Inflammatory macrophage treated with lipopolysaccharide for 4 hours (primary cell): ENCODE measurements around the gene ZBTB3.
"Not testable (repeated sequence)": the region's sequence is repeated elsewhere in the genome, so short reads cannot be mapped to it uniquely, and the experiment has no call there.

Source experiments
- DNase-seq: peaks from one replicate; pipeline ENCODE4 v3.0.0-alpha.2; 2020

ZBTB3 gene

GRCh38 chr11:62755086-62755615 lies 1.2 kb upstream of the ZBTB3 start:
- no peak for DNase-seq

DNA sequence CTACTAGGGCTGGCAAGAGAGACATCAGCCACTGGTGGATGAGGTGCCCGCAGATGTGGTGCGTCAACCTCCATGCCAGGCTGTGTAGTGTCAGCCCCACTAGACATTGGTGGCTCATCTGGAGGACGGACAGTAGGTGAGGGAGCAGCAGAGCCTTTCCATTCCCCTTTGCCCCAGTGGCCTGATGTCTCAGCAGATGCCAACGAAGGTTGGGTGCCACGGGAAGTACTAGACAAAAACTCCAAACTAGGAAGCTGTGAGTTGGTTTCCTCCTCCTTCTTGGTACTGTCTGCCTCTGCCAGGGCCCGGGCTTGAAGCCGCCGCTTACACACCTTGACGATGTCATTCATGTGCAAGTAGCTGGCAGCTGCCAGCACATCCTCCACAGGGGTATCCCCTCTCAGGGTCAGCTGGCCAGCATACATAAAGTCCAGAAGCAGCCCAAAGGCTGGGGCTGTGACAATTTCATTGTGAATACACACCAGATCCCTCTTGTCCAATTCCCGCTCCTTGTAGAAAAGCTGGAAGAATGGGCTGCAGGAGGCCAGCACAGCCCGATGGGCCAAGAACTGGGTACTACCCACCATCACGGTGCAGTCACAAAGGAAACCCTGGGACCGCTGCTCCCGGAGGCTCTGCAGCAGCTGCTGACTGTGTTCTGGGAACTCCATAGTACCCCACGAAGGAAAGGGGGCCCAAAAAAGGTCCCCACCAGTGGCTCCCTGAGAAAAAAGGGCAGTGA lies 795 bp downstream of the ZBTB3 start:
- peak; percentile 4 for DNase-seq

DNA sequence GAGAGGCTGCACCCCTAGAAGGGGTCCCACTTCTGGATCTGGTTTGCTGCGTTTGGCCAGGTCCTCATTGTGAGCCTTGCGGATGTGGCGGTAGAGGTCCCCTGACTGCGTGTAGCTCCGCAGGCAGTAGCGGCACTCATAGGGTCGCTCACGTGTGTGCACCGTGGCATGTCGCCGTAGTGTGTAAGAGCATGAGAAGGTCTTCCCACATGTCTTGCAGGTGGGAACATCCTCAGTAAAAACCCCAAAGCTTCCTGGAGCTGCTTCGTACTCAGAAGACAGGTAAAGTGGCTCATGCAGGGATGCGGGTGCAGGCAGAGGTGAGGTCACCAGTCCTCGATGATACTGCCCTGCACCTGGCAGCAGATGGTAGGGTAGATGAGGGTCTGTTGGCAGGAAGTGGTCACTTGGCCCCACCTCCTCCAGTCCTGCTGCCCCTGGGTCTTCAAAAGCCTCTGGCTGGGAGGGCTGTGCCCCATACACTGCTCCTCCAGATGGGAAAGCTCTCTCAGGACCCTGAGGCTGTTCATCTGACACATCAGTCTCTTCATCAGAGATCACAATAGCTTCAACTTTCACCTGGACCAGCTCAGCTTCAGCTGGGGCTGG lies 1.7 kb downstream of the ZBTB3 start:
- no peak for DNase-seq

- not testable (repeated sequence) for DNase-seq
These were observed 4.0 kb downstream of the ZBTB3 start for GRCh38 chr11:62749931-62750330.

DNA sequence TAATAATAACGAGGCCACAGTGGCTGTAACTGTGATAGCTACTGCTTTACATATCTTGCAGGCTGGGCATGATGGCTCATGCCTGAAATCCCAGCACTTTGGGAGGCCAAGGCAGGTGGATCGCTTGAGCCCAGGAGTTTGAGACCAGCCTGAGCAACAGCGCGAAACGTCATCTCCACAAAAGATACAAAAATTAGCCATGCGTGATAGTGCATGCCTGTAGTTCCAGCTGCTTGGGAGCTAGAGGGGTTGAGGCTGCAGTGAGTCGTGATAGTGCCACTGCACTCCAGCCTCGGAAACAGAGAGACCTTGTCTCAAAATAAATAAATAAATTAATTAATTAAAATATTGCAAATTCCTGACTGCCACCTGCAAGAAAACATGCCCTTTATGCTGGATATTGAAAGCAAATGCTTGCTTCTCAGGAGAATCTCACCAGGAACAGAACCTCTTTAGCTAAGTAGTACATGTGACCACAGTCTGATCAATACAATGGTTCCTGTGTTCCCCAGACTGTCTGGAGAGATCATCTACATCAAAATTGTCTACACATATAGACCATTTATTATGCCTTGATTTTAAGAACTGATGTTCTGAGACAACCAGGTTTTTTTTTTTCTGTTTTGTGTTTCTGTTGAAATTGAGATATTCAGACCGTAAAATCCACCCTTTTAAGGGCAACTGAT lies 6.3 kb downstream of the ZBTB3 start:
- no peak for DNase-seq

DNA sequence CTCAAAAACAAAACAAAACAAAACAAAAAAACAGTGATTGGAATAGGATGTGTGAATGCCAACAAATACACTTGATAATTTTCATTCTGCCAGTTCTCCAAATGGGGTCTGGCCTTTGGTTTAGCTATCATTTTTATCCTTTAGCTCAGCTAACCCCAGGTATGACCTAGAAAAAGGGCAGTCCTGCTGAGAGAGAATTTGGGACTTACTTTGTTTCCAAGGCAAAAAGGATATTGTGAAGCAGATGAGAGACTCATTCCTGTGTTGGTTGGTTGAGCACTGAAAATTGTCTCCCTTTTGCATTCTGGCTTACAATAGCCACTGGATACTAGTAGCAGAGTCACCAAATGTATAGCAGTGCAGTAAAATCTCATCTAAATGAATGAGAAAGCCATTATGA lies 16.8 kb downstream of the ZBTB3 start:
- DNase-seq, result no peak

- DNase-seq, result peak; percentile 59
These were observed 21.1 kb downstream of the ZBTB3 start for GRCh38 chr11:62732830-62733229.

- not testable (repeated sequence) for DNase-seq
These were observed 23.9 kb downstream of the ZBTB3 start for GRCh38 chr11:62730076-62730475.

DNA sequence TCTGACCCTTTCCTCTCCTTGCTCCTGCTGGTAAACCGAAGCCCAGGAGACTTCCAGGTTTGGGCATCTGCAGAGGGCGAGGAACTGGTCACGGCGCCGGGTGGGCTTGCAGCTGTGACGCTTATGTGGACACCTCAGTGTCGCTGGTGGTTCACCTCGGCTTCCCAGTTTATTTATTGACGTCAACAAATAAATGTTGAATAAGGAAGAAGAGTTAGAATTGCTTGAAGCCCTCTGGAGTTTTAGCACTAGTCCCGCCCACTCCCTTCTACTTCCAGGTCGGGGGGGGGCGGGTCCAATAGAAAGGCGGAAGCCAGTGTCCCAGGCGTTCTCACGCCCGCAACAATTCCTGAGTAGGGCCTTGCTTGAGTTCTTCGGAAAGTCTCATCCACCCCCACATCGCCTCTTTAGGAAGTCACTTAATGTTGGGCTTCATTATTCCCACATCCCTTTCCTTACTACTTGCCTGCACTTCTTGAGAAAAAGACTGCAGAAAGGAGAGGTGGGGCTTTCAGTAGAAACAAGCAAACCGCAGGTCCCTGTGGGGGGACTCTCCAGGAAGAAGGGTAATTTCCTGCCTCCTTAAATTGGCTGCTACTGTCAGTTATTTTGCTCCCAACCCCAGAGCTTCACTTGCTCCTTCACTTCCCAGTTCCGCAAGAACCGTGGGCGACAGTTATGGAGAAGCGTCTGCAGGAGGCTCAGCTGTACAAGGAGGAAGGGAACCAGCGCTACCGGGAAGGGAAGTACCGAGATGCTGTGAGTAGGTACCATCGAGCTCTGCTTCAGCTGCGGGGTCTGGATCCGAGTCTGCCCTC lies 25.6 kb downstream of the ZBTB3 start, which contains the start of gene TTC9C:
TSS of gene TTC9C (plus strand) at position 316 of the 818 bp plus-strand sequence. CDS start at position 679, 363 bp downstream.
- peak; percentile 93 for DNase-seq

- DNase-seq, result peak; percentile 99
These were observed 26.1 kb downstream of the ZBTB3 start for GRCh38 chr11:62727872-62728170.

GRCh38 chr11:62727165-62727871 lies 26.6 kb downstream of the ZBTB3 start, which contains the start of gene HNRNPUL2:
Gene HNRNPUL2 (minus strand): TSS chr11:62727457. CDS start chr11:62727156, 301 bp downstream.
- peak; percentile 100 for DNase-seq

GRCh38 chr11:62726915-62727164 lies 27.1 kb downstream of the ZBTB3 start:
- no peak for DNase-seq

DNA sequence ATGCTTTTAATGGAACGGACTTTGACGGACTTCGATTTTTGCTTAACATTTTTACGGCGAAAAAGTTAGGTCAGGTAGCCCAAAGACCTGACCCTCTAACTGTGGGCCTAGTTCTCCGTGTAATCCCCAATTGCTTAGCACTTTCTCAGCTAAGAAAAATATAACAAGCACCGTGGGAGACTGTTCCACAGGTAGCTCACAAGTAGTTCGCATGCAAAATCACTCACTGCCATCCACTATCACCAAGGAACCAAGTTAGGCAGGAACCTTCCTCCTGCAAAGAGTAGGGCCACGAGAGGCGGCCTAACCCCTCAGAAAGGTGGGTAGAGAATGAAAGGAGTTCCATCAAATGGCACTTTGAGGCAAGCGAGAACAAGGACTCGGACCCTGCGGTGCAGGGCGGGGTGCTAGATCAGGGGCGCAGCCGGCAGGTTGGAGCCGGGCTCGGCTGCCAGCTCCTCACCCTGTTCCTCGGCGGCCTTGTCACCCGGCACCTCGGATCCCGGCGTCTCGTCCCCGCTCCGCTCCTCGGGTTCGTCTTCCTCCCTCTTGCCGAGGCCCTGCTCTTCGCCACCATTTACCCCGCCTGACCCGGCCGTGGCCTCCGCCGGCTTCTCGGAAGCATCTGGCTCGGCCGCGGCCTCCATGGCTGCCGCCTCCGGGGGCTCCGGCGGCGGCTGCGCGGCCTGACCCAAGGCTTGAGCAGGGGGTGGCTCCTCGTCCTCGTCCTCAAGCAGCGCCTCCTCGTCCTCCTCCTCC lies 27.6 kb downstream of the ZBTB3 start:
- no peak for DNase-seq

GRCh38 chr11:62725646-62726045 lies 28.3 kb downstream of the ZBTB3 start:
- DNase-seq, result no peak

DNA sequence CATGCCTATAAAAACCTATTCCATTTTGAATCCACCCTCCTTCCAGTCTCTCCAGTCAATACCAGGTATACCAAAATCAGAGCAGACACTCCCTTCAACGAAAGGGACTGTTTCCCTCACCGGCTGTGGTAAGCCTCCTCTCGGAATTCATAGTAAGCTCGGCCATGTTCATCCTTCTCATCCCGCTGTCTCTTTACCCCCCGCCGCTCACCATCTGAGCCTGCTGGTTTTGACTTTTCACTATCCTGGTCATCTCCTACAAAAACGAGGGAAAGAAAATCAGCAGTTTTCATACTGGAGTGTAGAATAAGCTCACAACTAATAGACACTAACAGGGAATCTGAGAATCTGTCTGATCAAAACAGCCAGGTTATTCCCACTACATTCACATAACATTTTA lies 29.8 kb downstream of the ZBTB3 start:
- no peak for DNase-seq

- no peak for DNase-seq
These were observed 32.0 kb downstream of the ZBTB3 start for GRCh38 chr11:62721994-62722393.

GRCh38 chr11:62719302-62719978 lies 34.5 kb downstream of the ZBTB3 start:
- DNase-seq, result no peak

DNA sequence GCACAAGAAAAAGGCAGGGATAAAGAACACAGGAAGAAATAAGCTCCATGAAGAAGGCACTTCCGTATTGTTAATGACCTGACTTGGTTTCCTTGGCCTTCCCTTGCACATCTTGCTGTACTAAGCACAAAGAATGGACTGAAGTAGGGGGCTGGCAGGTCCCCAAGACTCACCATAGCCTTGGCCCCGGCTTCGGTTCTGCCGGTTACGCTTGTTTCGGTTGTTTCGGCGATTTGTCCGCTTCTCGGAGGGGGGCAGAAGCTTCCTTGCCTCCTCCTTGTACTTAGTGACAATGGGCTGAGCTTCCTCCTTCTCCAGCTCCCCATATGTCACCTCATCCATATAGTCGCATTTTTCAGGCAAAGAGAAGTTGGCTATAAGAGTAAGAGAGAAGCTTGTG lies 37.1 kb downstream of the ZBTB3 start:
- no peak for DNase-seq

DNA sequence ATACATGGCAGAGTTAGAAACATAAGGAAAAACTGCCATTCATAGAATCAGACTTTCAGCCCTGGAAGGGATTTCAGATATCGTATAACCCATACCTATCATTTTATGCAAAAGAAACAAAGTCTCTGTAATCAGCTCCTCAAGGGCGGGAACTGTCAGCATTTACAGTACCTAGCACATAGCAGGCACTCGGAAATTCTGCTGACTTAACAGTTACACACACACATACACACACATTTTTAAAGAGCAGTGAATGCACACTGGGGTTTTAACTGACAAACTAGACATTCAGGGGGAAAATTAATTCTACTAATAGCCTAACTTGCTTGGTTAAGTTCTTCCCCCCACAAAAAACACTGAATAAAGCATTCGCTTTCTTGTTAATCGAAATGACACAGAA lies 37.8 kb downstream of the ZBTB3 start:
- DNase-seq, result no peak

DNA sequence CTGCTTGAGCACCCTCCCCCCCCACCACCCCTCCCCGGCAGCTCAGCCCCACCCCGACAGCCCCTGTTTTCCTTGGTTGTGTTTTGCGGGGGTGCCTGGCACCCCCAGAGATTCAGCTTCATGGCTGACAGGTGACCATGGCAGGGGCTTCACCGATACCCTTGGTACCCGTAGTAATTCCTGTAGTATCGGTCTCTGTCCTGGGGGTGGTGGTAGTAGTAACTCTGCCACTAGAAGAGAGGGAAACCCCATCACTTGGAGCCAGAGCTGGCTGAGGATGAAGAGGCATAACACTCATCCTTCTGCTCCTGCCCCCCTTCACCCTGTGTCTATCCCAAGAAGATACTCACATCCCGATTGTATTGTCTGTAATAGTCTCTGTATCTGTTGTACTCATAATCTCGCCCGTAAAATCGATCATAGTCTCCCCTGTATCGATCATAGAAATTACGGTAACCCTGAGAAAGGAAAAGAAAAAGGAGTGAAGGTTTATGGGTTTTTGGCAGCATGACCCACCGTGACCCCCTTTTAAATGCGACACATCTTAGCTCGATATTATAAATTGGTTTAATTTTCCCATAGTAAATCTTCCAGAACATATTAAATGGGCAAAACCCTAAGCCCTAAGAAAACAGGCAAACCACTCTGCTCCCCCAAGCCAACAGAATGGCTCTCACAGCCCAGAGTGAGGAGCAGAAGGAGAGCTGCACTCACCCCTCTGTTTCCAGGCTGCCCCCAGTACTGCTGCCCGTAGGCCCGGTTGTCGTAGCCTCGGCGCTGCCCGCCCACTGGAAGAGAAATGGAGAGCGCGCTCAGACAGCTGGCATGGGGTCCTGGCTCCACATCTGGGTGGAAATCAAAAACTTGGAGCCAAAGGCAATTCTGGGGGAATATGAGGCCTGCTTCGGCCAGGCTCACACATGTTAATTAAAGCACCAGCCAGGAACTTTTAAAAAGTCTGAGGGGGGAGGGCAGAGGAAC lies 38.5 kb downstream of the ZBTB3 start:
- DNase-seq, result no peak
